ENCODE results near the gene NARS2. TPM values are rescaled to one million over a fixed set of nuclear protein-coding genes. Genes with fewer than 3 reads are reported as not detected.

The NARS2 gene
- total and polyA plus RNA-seq, 10 of the 15 experiments (the other 5 are each of a cell fraction or from before 2014, with no cell fraction given), result 22.2 to 45.3 (median 36.3) TPM

DNA sequence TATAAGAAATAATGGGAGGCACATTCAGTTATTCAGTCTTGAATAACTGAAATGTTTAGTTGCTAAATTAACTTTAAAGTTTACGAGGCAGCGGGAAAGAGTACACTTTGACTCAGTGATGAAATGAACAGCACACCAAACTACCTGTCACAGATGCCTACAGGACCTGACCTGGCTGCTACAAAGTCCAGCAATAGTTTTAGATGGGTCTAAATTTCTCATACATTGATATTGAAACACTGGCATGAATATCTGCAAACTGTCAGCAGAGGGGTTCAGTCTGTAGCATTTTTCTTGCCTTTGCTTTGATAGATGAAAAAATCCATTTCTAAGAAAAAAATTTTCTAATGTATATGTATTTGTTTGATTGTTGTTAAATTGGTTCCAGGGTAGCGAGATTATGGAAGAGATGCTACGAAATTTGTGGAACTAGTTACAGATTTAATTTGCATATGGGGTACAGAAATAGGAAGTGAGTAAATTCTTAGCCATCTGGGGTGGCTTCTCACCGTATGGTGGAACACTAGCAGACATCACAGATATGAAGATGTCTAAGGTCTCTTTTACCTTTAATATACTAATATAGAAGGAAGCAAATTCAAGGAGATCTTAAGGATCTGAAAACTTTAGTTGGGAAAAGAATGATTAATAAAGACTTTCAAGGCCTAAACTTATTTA lies 136.2 kb downstream of the NARS2 start (continued):
- TF ChIP-seq, protein P1, sequence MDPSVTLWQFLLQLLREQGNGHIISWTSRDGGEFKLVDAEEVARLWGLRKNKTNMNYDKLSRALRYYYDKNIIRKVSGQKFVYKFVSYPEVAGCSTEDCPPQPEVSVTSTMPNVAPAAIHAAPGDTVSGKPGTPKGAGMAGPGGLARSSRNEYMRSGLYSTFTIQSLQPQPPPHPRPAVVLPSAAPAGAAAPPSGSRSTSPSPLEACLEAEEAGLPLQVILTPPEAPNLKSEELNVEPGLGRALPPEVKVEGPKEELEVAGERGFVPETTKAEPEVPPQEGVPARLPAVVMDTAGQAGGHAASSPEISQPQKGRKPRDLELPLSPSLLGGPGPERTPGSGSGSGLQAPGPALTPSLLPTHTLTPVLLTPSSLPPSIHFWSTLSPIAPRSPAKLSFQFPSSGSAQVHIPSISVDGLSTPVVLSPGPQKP (IDR thresholded peaks at IDR 0.05; ENCODE audit: low read depth, low read length), result no peak
- TF ChIP-seq, protein P2, sequence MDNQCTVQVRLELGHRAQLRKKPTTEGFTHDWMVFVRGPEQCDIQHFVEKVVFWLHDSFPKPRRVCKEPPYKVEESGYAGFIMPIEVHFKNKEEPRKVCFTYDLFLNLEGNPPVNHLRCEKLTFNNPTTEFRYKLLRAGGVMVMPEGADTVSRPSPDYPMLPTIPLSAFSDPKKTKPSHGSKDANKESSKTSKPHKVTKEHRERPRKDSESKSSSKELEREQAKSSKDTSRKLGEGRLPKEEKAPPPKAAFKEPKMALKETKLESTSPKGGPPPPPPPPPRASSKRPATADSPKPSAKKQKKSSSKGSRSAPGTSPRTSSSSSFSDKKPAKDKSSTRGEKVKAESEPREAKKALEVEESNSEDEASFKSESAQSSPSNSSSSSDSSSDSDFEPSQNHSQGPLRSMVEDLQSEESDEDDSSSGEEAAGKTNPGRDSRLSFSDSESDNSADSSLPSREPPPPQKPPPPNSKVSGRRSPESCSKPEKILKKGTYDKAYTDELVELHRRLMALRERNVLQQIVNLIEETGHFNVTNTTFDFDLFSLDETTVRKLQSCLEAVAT (IDR thresholded peaks at IDR 0.05), result no peak
- TF ChIP-seq MTA3 (IDR thresholded peaks at IDR 0.05; ENCODE audit: borderline replicate concordance, low read length) (no peak), RUNX3 (IDR thresholded peaks at IDR 0.05; ENCODE audit: low read length) (peak; percentile 8; the same call in 1 of the 2 replicates), SIX5 (IDR thresholded peaks at IDR 0.05; ENCODE audit: low read depth, low read length, severe bottlenecking) (no peak)
- TF ChIP-seq, protein P3, sequence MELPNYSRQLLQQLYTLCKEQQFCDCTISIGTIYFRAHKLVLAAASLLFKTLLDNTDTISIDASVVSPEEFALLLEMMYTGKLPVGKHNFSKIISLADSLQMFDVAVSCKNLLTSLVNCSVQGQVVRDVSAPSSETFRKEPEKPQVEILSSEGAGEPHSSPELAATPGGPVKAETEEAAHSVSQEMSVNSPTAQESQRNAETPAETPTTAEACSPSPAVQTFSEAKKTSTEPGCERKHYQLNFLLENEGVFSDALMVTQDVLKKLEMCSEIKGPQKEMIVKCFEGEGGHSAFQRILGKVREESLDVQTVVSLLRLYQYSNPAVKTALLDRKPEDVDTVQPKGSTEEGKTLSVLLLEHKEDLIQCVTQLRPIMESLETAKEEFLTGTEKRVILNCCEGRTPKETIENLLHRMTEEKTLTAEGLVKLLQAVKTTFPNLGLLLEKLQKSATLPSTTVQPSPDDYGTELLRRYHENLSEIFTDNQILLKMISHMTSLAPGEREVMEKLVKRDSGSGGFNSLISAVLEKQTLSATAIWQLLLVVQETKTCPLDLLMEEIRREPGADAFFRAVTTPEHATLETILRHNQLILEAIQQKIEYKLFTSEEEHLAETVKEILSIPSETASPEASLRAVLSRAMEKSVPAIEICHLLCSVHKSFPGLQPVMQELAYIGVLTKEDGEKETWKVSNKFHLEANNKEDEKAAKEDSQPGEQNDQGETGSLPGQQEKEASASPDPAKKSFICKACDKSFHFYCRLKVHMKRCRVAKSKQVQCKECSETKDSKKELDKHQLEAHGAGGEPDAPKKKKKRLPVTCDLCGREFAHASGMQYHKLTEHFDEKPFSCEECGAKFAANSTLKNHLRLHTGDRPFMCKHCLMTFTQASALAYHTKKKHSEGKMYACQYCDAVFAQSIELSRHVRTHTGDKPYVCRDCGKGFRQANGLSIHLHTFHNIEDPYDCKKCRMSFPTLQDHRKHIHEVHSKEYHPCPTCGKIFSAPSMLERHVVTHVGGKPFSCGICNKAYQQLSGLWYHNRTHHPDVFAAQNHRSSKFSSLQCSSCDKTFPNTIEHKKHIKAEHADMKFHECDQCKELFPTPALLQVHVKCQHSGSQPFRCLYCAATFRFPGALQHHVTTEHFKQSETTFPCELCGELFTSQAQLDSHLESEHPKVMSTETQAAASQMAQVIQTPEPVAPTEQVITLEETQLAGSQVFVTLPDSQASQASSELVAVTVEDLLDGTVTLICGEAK (IDR thresholded peaks at IDR 0.05; ENCODE audit: borderline replicate concordance), result no peak
- TF ChIP-seq, protein P4, sequence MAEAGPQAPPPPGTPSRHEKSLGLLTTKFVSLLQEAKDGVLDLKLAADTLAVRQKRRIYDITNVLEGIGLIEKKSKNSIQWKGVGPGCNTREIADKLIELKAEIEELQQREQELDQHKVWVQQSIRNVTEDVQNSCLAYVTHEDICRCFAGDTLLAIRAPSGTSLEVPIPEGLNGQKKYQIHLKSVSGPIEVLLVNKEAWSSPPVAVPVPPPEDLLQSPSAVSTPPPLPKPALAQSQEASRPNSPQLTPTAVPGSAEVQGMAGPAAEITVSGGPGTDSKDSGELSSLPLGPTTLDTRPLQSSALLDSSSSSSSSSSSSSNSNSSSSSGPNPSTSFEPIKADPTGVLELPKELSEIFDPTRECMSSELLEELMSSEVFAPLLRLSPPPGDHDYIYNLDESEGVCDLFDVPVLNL (IDR thresholded peaks at IDR 0.05; ENCODE audit: low read depth, low read length), result no peak
